ENCODE data around the gene DMRTA1. TPM values are rescaled to one million over a fixed set of nuclear protein-coding genes. Genes with fewer than 3 reads are reported as not detected.

The DMRTA1 gene
- polyA plus RNA-seq, 1 of the 3 experiments (the other 2 are of a cell fraction) = 0.03 TPM

- Histone ChIP-seq H3K9me2 (no peaks in the 10 kb centered on the region), H4K20me1 (ENCODE audit: insufficient read depth) (no peaks in the 10 kb centered on the region), H2AFZ (ENCODE audit: low read depth) (no peak overlapping the region), H3K4me2 (no peak overlapping the region), H3K27me3 (ENCODE audit: insufficient read depth) (peaks cover 13% of the 10 kb centered on the region; the same call in 1 of the 2 replicates), H3K4me1 (ENCODE audit: control insufficient read depth in 1 of 2, insufficient read depth in 2 of 2, low read depth in 1 of 2, low read length in 1 of 2) (no peaks in the 10 kb centered on the region), H3K27ac (ENCODE audit: low read depth in 2 of 2, low read length in 1 of 2) (no peak overlapping the region), H3K9ac (no peak overlapping the region), H3K4me3 (ENCODE audit: low read depth in 2 of 2, low read length in 1 of 2) (no peak overlapping the region; a peak in 1 of 4 replicates), H3F3A (replicated peaks; ENCODE audit: insufficient read depth) (no peaks in the 10 kb centered on the region), H3K79me2 (ENCODE audit: insufficient read depth) (no peaks in the 10 kb centered on the region), H3K36me3 (replicated peaks in 1 of 2; ENCODE audit: control insufficient read depth in 1 of 2, insufficient read depth in 2 of 2, low read length in 1 of 2) (no peaks in the 10 kb centered on the region), H3K9me3 (no peaks in the 10 kb centered on the region)
- ChIA-PET POLR2A (no interaction called here), CTCF (interaction anchor here (0.6 to 1.7 kb wide), 22 partner anchors 9 to 1774 kb away, joined by 3 to 19 read pairs (median 4); no protein-coding TSS in a partner anchor)
- WGBS (ENCODE audit: low lambda C conversion rate) = 0% methylated on average over 8 of the region's 8 CpGs
- TF ChIP-seq RAD21 (IDR thresholded peaks at IDR 0.05; ENCODE audit: low read length) (peak; percentile 70), CTCF (IDR thresholded peaks at IDR 0.05) (peak; percentile 83), RFX5 (IDR thresholded peaks at IDR 0.05; ENCODE audit: low read length) (no peak), SMC3 (IDR thresholded peaks at IDR 0.05; ENCODE audit: low read depth, low read length) (peak; percentile 37; the same call in 1 of the 2 replicates)
- peak; percentile 11 for DNase-seq
Measured at GRCh38 chr9:22469928-22470544, 23.4 kb downstream of the DMRTA1 start.

GRCh38 chr9:22481566-22481965 is 34.9 kb downstream of the DMRTA1 start:
- DNase-seq = no peak
- Histone ChIP-seq H3K27me3 (ENCODE audit: insufficient read depth) (no peaks in the 10 kb centered on the region), H3K9me3 (peaks cover 8% of the 10 kb centered on the region; the same call in 1 of the 2 replicates), H3F3A (replicated peaks; ENCODE audit: insufficient read depth) (no peaks in the 10 kb centered on the region), H3K4me3 (ENCODE audit: low read depth in 2 of 2, low read length in 1 of 2) (no peak overlapping the region), H3K27ac (ENCODE audit: low read depth in 2 of 2, low read length in 1 of 2) (no peak overlapping the region), H3K79me2 (ENCODE audit: insufficient read depth) (no peaks in the 10 kb centered on the region), H3K36me3 (replicated peaks in 1 of 2; ENCODE audit: control insufficient read depth in 1 of 2, insufficient read depth in 2 of 2, low read length in 1 of 2) (no peaks in the 10 kb centered on the region), H3K4me1 (ENCODE audit: control insufficient read depth in 1 of 2, insufficient read depth in 2 of 2, low read depth in 1 of 2, low read length in 1 of 2) (no peaks in the 10 kb centered on the region), H4K20me1 (ENCODE audit: insufficient read depth) (no peaks in the 10 kb centered on the region), H3K4me2 (no peak overlapping the region), H2AFZ (ENCODE audit: low read depth) (no peak overlapping the region), H3K9me2 (no peaks in the 10 kb centered on the region), H3K9ac (no peak overlapping the region)
- 3% methylated on average over 2 of the region's 2 CpGs for WGBS (ENCODE audit: low lambda C conversion rate)
- no peak for TF ChIP-seq FOXM1 (IDR thresholded peaks at IDR 0.05; ENCODE audit: low read depth)
- TF ChIP-seq JUND (IDR thresholded peaks at IDR 0.05) = no peak
- TF ChIP-seq SIN3A (IDR thresholded peaks at IDR 0.05; ENCODE audit: borderline replicate concordance, low read depth, low read length) = no peak
- TF ChIP-seq PBX3 (IDR thresholded peaks at IDR 0.05) = no peak
- no peak for TF ChIP-seq TEAD4 (IDR thresholded peaks at IDR 0.05; ENCODE audit: borderline replicate concordance, insufficient read depth)
- TF ChIP-seq MAX (IDR thresholded peaks at IDR 0.05; ENCODE audit: low read depth) = no peak
- TF ChIP-seq USF2 (IDR thresholded peaks at IDR 0.05; ENCODE audit: borderline replicate concordance, low read depth, low read length) = no peak
- CTCF ChIA-PET = interaction anchor here (3.3 kb wide), 1 partner anchor 12 kb away, joined by 12 read pairs; no protein-coding TSS in a partner anchor
- POLR2A ChIA-PET = no interaction called here
